Nephron progenitor cell (in vitro differentiated cells): Measurements from ENCODE around the gene DPH1.

Source experiments
- DNase-seq: peaks from one replicate; pipeline ENCODE4 v3.0.0; 2021
- H3K27ac Mint-ChIP-seq: 2 replicates; pipeline ENCODE4 v1.8.0; 2021; ENCODE audit warnings: mild to moderate bottlenecking, moderate library complexity, mixed read lengths
- H3K27me3 Mint-ChIP-seq: 2 replicates; pipeline ENCODE4 v1.8.0; 2021; ENCODE audit warnings: mild to moderate bottlenecking, low read depth, mixed read lengths; ENCODE audit not compliant: poor library complexity
- H3K36me3 Mint-ChIP-seq: 2 replicates; pipeline ENCODE4 v1.8.0; 2021; ENCODE audit warnings: low read depth, mixed read lengths
- H3K4me1 Mint-ChIP-seq: 2 replicates; pipeline ENCODE4 v1.8.0; 2021; ENCODE audit warnings: mixed read lengths
- H3K4me3 Mint-ChIP-seq: 2 replicates; pipeline ENCODE4 v1.8.0; 2021; ENCODE audit warnings: mild to moderate bottlenecking, moderate library complexity, mixed read lengths
- H3K9me3 Mint-ChIP-seq: 2 replicates; pipeline ENCODE4 v1.8.0; 2021; ENCODE audit warnings: mild to moderate bottlenecking, moderate library complexity, mixed read lengths
- TF ChIP-seq, protein P1 (sequence below): fragments of 200-600 bp; sonication (generic); IDR thresholded peaks from 2 replicates; pipeline ENCODE4 v1.5.0; 2021; ENCODE audit warnings: antibody characterized with exemption

Gene DPH1

DNA sequence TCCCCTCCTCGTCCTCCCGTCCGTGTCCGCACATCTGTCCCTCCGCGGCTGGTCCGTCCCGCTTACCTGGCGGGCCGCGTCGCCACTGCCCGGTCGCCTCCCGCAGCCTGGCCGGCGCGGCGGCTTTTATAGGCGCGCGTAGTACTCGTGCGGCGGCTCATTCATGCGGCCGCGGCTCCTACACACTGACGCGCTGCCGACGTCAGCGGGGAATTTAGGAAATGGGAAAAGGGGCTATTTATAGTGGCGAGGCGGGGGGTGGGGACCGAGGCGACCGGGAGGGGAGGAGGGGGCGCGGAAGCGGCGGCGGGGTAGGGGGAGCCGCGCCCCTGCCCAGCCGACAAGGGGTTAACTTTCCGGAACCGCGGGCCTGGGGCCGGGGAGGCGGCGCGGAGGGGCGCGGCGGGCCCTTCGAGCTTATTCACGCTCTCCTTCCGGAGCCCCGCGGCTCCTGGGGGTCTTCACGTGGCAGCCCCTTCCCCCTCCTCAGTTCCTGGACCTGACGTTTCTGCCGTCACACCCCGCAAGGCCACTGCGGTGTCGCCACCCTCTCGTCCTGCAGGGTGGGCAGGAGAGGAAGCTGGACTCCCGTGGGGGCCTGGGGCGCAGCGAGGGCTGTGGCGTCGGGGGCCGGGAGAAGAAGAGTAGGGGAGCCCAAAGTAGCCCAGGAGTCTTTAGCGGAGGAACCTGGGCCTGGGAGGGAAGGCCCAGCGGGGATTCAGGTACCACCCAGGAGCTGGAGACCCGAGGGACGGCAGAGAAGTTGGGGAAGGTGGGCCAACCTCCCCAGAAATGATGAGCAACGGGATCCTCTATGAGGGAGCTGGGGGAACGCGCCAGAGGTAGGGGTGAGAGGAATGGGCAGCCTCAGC, 21.3 kb downstream of the DPH1 start:
- H3K27me3 Mint-ChIP-seq: peaks cover 73% of the 10 kb centered on the region
- DNase-seq: peak; percentile 37
- peaks cover 22% of the 10 kb centered on the region for H3K4me1 Mint-ChIP-seq
- no peaks in the 10 kb centered on the region for H3K9me3 Mint-ChIP-seq
- H3K27ac Mint-ChIP-seq: no peak overlapping the region
- no peaks in the 10 kb centered on the region for H3K36me3 Mint-ChIP-seq
- no peak overlapping the region for H3K4me3 Mint-ChIP-seq
- TF ChIP-seq, protein P1, sequence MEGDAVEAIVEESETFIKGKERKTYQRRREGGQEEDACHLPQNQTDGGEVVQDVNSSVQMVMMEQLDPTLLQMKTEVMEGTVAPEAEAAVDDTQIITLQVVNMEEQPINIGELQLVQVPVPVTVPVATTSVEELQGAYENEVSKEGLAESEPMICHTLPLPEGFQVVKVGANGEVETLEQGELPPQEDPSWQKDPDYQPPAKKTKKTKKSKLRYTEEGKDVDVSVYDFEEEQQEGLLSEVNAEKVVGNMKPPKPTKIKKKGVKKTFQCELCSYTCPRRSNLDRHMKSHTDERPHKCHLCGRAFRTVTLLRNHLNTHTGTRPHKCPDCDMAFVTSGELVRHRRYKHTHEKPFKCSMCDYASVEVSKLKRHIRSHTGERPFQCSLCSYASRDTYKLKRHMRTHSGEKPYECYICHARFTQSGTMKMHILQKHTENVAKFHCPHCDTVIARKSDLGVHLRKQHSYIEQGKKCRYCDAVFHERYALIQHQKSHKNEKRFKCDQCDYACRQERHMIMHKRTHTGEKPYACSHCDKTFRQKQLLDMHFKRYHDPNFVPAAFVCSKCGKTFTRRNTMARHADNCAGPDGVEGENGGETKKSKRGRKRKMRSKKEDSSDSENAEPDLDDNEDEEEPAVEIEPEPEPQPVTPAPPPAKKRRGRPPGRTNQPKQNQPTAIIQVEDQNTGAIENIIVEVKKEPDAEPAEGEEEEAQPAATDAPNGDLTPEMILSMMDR: no peak

DNA sequence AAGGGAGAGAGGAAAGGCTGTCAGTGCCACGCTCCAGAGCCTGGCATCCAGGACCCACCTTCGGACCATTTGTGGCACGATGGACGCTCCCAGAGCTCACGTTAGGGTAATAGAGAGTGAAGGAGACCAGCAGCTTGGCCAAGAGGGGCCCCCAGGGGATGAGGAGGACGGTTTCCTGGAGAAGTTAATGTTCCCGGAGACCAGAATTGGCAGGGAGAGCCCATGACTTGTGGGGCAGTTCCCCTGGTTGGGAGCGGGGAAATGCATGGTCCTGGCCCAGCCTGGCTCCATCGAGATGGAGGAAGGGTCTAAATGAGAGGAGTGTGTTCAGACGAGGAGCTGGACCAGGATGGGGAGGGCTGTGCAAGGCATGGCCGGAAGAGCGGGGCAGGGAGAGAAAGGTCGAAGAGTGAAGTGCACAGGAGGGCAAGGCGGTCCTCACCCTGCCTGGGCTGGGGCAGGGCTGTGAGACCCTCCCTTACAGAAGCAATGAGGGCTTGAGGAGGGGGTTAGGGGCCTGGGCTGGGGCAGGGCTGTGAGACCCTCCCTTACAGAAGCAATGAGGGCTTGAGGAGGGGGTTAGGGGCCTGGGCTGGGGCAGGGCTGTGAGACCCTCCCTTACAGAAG, 22.1 kb downstream of the DPH1 start:
- H3K4me3 Mint-ChIP-seq: peak overlapping the region; percentile 48
- no peak overlapping the region for H3K27ac Mint-ChIP-seq
- TF ChIP-seq, protein P1: no peak
- H3K36me3 Mint-ChIP-seq: no peaks in the 10 kb centered on the region
- H3K4me1 Mint-ChIP-seq: peaks cover 22% of the 10 kb centered on the region
- no peak for DNase-seq
- peaks cover 73% of the 10 kb centered on the region for H3K27me3 Mint-ChIP-seq
- H3K9me3 Mint-ChIP-seq: no peaks in the 10 kb centered on the region

DNA sequence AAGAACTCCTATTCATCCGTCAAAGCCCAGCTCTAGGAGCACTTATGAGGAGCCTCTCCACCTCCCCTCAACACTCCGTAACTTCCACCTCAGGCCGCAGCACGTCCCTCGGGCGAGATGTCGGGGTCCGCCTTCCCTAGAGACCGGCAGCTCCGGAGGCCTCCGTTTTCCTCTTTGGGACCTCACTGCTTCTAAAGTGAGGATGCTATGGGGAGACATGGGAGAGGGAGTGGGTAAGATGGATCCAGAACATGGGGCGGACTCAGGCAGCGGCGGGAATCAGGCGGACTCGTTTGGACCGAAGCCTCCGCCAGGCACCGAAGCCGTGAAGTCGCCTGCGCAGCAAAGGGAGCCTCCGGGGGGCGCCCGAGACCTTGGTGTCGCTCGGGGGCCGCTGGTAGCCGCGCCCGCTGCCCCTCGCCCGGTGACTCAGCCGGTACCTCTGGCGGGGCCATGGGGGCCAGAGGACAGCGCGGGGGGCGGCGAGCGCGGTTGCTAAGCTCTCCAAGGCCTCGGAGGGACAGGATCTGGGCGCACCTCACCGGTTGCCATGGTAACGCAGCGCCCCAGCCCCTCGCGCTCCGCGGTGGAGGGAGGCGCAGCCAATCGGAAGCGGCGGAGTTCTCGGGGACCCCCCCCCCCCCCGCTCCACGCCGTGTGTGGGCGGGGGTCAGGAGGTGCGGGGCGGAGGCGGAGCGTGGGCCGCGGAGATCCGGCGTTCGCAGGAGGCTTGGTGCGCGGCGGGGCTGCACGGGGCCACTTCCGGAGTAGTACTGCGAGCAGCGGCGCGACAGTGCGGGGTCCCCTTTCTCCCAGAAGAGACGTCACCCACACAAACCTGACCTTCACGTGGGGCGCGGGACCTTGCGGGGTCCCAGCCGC, 23.7 kb downstream of the DPH1 start:
- peak; percentile 64 for DNase-seq
- Mint-ChIP-seq H3K27me3 (peaks cover 72% of the 10 kb centered on the region), H3K27ac (no peak overlapping the region), H3K4me1 (peaks cover 20% of the 10 kb centered on the region), H3K36me3 (no peaks in the 10 kb centered on the region), H3K9me3 (no peaks in the 10 kb centered on the region), H3K4me3 (peak overlapping the region; percentile 70)
- TF ChIP-seq, protein P1: peak; percentile 45

DNA sequence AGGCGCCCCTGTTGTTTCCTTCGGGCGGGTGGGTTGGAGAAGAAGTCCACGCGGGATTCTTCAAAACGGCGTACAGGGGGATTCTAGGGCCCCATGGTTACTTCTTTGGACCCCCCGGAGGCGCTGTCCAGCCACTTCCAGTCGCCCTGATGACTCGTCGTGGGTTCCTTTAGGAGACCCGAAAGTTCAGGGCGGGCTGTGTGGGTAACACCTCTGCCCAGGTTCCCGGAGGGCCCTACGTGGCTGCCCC, 24.2 kb downstream of the DPH1 start:
- Mint-ChIP-seq H3K9me3 (no peaks in the 10 kb centered on the region), H3K4me1 (peaks cover 15% of the 10 kb centered on the region), H3K4me3 (no peak overlapping the region), H3K27ac (no peak overlapping the region), H3K36me3 (no peaks in the 10 kb centered on the region), H3K27me3 (peaks cover 72% of the 10 kb centered on the region)
- TF ChIP-seq, protein P1: no peak
- no peak for DNase-seq

DNA sequence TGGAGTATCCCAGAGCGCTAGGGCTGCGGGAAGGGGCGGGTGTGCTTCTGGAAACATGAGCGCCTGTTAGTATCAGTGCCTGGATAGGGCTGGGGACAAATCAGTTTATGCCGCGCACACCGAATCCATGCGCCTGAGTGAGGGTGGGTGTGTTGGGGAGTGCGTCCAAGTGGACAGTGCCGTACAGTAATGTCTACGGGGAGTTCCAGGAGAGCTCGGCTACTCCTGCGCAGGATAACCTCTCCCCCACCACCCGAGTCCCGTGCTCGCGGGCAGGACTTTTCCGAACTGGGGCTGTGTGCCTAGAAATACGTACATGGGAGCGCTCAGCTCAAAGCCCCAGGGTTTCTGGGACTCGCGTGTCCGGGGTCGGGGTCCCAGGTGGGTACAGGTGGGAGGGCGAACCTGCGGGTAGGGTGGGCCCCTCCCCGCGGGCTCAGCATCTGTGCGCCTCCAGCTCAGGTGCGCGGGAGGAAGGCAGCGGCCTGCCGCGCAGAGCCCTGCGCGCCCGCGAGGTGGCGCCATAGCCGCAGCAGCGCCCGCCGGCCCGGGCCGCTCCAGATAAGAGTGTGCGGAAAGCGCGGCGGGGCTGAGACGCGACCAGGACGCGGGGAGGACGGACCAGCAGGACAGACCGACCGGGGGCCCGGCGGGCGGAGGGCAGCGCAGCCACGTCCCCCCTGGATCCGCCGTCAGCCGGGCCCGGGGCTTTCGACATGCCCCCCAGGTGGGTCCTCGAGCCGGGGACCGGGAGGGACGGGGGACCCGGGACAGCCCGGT, 24.7 kb downstream of the DPH1 start, which contains the start of gene HIC1:
Gene HIC1 (plus strand): TSS at position 592 of the 780 bp plus-strand sequence. CDS start 1,588 bp downstream, outside the sequence.
- TF ChIP-seq, protein P1: peak; percentile 92
- H3K27me3 Mint-ChIP-seq: peaks cover 75% of the 10 kb centered on the region
- peaks cover 18% of the 10 kb centered on the region for H3K4me1 Mint-ChIP-seq
- no peaks in the 10 kb centered on the region for H3K9me3 Mint-ChIP-seq
- peak; percentile 82 for DNase-seq
- peaks cover 4% of the 10 kb centered on the region for H3K36me3 Mint-ChIP-seq
- peak within 1 kb of the TSS; percentile 66 for H3K4me3 Mint-ChIP-seq
- no peak within 1 kb of the TSS for H3K27ac Mint-ChIP-seq
